SK-N-SH treated with all-trans-retinoic acid at 6 μM for 48 hours (cell line): ENCODE results near the gene HAAO.

ENCODE experiments used
- ATAC-seq: fragments of 200-7000 bp; cut with Tn5 transposase; 3 replicates; pipeline ENCODE4 v1.9.1; 2020; ENCODE audit warnings: mild to moderate bottlenecking, moderate library complexity
- ARNTL ChIP-seq: fragments of 450-650 bp; formaldehyde crosslinking; IDR thresholded peaks from 2 replicates; pipeline ENCODE4 v1.5.0; 2020; ENCODE audit warnings: low read depth, mild to moderate bottlenecking, moderate library complexity, borderline replicate concordance
- BACH2 ChIP-seq: fragments of 250-450 bp; sonication (Bioruptor Pico); IDR thresholded peaks from 2 replicates; pipeline ENCODE4 v1.9.0; 2021; ENCODE audit warnings: mild to moderate bottlenecking, borderline replicate concordance
- CREB5 ChIP-seq: fragments of 250-450 bp; sonication (Bioruptor Pico); IDR thresholded peaks from 2 replicates; pipeline ENCODE4 v1.5.1; 2020; ENCODE audit warnings: low read depth, mild to moderate bottlenecking, moderate library complexity
- CSDC2 ChIP-seq: fragments of 250-450 bp; sonication (Bioruptor Pico); IDR thresholded peaks from 2 replicates; pipeline ENCODE4 v1.5.0; 2020; ENCODE audit warnings: mild to moderate bottlenecking, moderate library complexity
- CSRNP3 ChIP-seq: fragments of 250-450 bp; sonication (Bioruptor Pico); IDR thresholded peaks from 2 replicates; pipeline ENCODE4 v1.5.1; 2021; ENCODE audit warnings: mild to moderate bottlenecking, moderate library complexity
- ESRRG ChIP-seq: fragments of 250-450 bp; sonication (Bioruptor Pico); IDR thresholded peaks from 2 replicates; pipeline ENCODE4 v1.6.1; 2021; ENCODE audit warnings: mild to moderate bottlenecking
- ISL1 ChIP-seq: fragments of 250-450 bp; sonication (Bioruptor Pico); IDR thresholded peaks from 2 replicates; pipeline ENCODE4 v2.1.2; 2022; ENCODE audit warnings: mild to moderate bottlenecking, moderate library complexity
- OSR1 ChIP-seq: fragments of 250-450 bp; sonication (Bioruptor Pico); IDR thresholded peaks from 2 replicates; pipeline ENCODE4 v1.8.0; 2022; ENCODE audit warnings: moderate library complexity, mild to moderate bottlenecking, inconsistent platforms
- POU6F1 ChIP-seq: fragments of 250-450 bp; sonication (Bioruptor Pico); IDR thresholded peaks from 2 replicates; pipeline ENCODE4 v1.8.0; 2021; ENCODE audit warnings: low read depth, mild to moderate bottlenecking, moderate library complexity, borderline replicate concordance
- PPARA ChIP-seq: fragments of 250-450 bp; sonication (Bioruptor Pico); IDR thresholded peaks from 2 replicates; pipeline ENCODE4 v1.5.0; 2020; ENCODE audit warnings: mild to moderate bottlenecking, borderline replicate concordance
- RARB ChIP-seq: fragments of 250-450 bp; sonication (Bioruptor Pico); IDR thresholded peaks from 2 replicates; pipeline ENCODE4 v1.8.0; 2021; ENCODE audit warnings: mild to moderate bottlenecking, moderate library complexity
- SNAI2 ChIP-seq: fragments of 250-450 bp; sonication (Bioruptor Pico); IDR thresholded peaks from 2 replicates; pipeline ENCODE4 v1.5.0; 2020; ENCODE audit warnings: mild to moderate bottlenecking, moderate library complexity
- TCF4 ChIP-seq: fragments of 250-450 bp; sonication (Bioruptor Pico); IDR thresholded peaks from 2 replicates; pipeline ENCODE4 v1.8.0; 2021; ENCODE audit warnings: mild to moderate bottlenecking, moderate library complexity, borderline replicate concordance
- TOX ChIP-seq: fragments of 250-450 bp; sonication (Bioruptor Pico); IDR thresholded peaks from 2 replicates; pipeline ENCODE4 v1.8.0; 2021; ENCODE audit warnings: mild to moderate bottlenecking, moderate library complexity, borderline replicate concordance
- TSHZ2 ChIP-seq: fragments of 250-450 bp; sonication (Bioruptor Pico); IDR thresholded peaks from 2 replicates; pipeline ENCODE4 v1.5.0; 2020; ENCODE audit warnings: mild to moderate bottlenecking, moderate library complexity
- ZC3H10 ChIP-seq: fragments of 250-450 bp; sonication (Bioruptor Pico); IDR thresholded peaks from 2 replicates; pipeline ENCODE4 v1.5.1; 2021; ENCODE audit warnings: mild to moderate bottlenecking, moderate library complexity
- ZFP3 ChIP-seq: fragments of 250-450 bp; sonication (Bioruptor Pico); IDR thresholded peaks from 2 replicates; pipeline ENCODE4 v1.5.0; 2020; ENCODE audit warnings: mild to moderate bottlenecking, moderate library complexity
- ZFP30 ChIP-seq: fragments of 450-650 bp; formaldehyde crosslinking; IDR thresholded peaks from 2 replicates; pipeline ENCODE4 v1.5.0; 2022; ENCODE audit warnings: mild to moderate bottlenecking, moderate library complexity
- ZNF565 ChIP-seq: fragments of 450-650 bp; formaldehyde crosslinking; conservative IDR thresholded peaks from 2 replicates; pipeline ENCODE4 v1.5.0; 2020; ENCODE audit warnings: low read depth, mild to moderate bottlenecking, moderate library complexity
- ZNF70 ChIP-seq: fragments of 450-650 bp; formaldehyde crosslinking; IDR thresholded peaks from 2 replicates; pipeline ENCODE4 v1.5.0; 2020; ENCODE audit warnings: mild to moderate bottlenecking, moderate library complexity

Gene HAAO

GRCh38 chr2:42775810-42776209 is 16.6 kb downstream of the HAAO start:
- no peak for TF ChIP-seq PPARA (CRISPR knock-in tag)
- TF ChIP-seq ARNTL (CRISPR knock-in tag), result no peak
- TF ChIP-seq OSR1 (CRISPR knock-in tag), result no peak
- TF ChIP-seq SNAI2 (CRISPR knock-in tag), result no peak
- no peak for TF ChIP-seq CREB5 (CRISPR knock-in tag)
- TF ChIP-seq ZFP30 (CRISPR knock-in tag), result no peak
- no peak for TF ChIP-seq ZNF565 (CRISPR knock-in tag)
- TF ChIP-seq ISL1 (CRISPR knock-in tag), result no peak
- TF ChIP-seq ZNF70 (CRISPR knock-in tag), result no peak
- no peak for TF ChIP-seq ESRRG (CRISPR knock-in tag)
- TF ChIP-seq CSRNP3 (CRISPR knock-in tag), result no peak
- no peak for ATAC-seq

- ATAC-seq, result no peak
Observed at GRCh38 chr2:42775186-42775585, 17.2 kb downstream of the HAAO start.

GRCh38 chr2:42771546-42772153 is 20.7 kb downstream of the HAAO start:
- TF ChIP-seq PPARA (CRISPR knock-in tag) (no peak), CREB5 (CRISPR knock-in tag) (no peak), CSDC2 (CRISPR knock-in tag) (no peak), ISL1 (CRISPR knock-in tag) (no peak), SNAI2 (CRISPR knock-in tag) (no peak), ZNF565 (CRISPR knock-in tag) (no peak), ZC3H10 (CRISPR knock-in tag) (no peak)
- no peak for ATAC-seq

More at GRCh38 chr2:42775186-42775585, 17.2 kb downstream of the HAAO start:
- TF ChIP-seq ZNF565 (CRISPR knock-in tag), result no peak
- TF ChIP-seq ZC3H10 (CRISPR knock-in tag), result no peak
- no peak for TF ChIP-seq ZFP30 (CRISPR knock-in tag)
- no peak for TF ChIP-seq OSR1 (CRISPR knock-in tag)
- TF ChIP-seq ISL1 (CRISPR knock-in tag), result no peak
- TF ChIP-seq ZFP3 (CRISPR knock-in tag), result no peak
- TF ChIP-seq TCF4 (CRISPR knock-in tag), result no peak
- TF ChIP-seq ESRRG (CRISPR knock-in tag), result no peak
- TF ChIP-seq SNAI2 (CRISPR knock-in tag), result no peak
- no peak for TF ChIP-seq POU6F1 (CRISPR knock-in tag)
- TF ChIP-seq TOX (CRISPR knock-in tag), result no peak
- TF ChIP-seq RARB (CRISPR knock-in tag), result no peak
- TF ChIP-seq PPARA (CRISPR knock-in tag), result no peak
- no peak for TF ChIP-seq CREB5 (CRISPR knock-in tag)

GRCh38 chr2:42770288-42771131 is 21.9 kb downstream of the HAAO start:
- TF ChIP-seq CREB5 (CRISPR knock-in tag) (no peak), PPARA (CRISPR knock-in tag) (no peak), CSDC2 (CRISPR knock-in tag) (no peak), TSHZ2 (no peak), BACH2 (no peak), TCF4 (CRISPR knock-in tag) (no peak), TOX (CRISPR knock-in tag) (no peak)
- ATAC-seq, result peak; percentile 90
